ENCODE measurements around the gene DPYSL3.

Gene DPYSL3

DNA sequence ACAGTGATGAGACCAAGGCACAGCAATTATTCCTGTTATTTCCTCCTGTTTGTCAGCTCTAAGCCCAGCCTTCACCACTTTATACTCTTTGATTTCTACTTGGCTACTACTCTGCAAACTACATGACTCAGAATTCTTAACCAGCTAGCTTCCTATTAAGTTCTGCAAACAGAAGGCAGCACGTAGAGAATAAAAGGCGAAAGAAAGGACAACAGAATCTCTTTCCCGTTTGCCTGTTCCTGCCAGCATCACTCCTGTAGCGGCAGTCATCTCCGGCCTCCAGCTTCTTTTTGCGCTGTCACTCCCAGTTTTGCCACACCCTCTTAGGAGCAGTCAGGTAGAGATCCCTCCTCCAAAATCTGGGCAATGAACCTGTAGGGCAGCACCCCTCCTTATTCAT is 29.9 kb downstream of the DPYSL3 start:
- Histone ChIP-seq H3K36me3 (replicated peaks; ENCODE audit: insufficient read depth, low read length) (no peaks in the 10 kb centered on the region), H3K4me3 (ENCODE audit: low read length) (no peak overlapping the region), H3K27ac (ENCODE audit: low read length) (no peak overlapping the region), H3K27me3 (replicated peaks; ENCODE audit: insufficient read depth, low read length) (no peaks in the 10 kb centered on the region), H3K4me2 (ENCODE audit: low read depth, low read length) (no peak overlapping the region), H3K9me2 (replicated peaks; ENCODE audit: insufficient read depth, low read length) (no peaks in the 10 kb centered on the region), H3K4me1 (ENCODE audit: low read length) (peaks cover 10% of the 10 kb centered on the region; the same call in 1 of the 2 replicates), H2AFZ (ENCODE audit: low read length) (no peak overlapping the region), H4K20me1 (ENCODE audit: insufficient read depth, low read length) (no peaks in the 10 kb centered on the region), H3K9me3 (replicated peaks; ENCODE audit: insufficient read depth, low read length) (no peaks in the 10 kb centered on the region), H3F3A (ENCODE audit: insufficient read depth, low read length) (no peaks in the 10 kb centered on the region), H3K79me2 (ENCODE audit: low read length) (no peaks in the 10 kb centered on the region), H3K9ac (ENCODE audit: low read length) (no peak overlapping the region)
- no peak for DNase-seq
- no peak for TF ChIP-seq CTCF (IDR thresholded peaks at IDR 0.05; ENCODE audit: low read length)
- TF ChIP-seq EZH2 (optimal IDR thresholded peaks at IDR 0.05; ENCODE audit: low read depth, low read length), result no peak
- no peak for TF ChIP-seq EZH2phosphoT487 (IDR thresholded peaks at IDR 0.05; ENCODE audit: low read length)

DNA sequence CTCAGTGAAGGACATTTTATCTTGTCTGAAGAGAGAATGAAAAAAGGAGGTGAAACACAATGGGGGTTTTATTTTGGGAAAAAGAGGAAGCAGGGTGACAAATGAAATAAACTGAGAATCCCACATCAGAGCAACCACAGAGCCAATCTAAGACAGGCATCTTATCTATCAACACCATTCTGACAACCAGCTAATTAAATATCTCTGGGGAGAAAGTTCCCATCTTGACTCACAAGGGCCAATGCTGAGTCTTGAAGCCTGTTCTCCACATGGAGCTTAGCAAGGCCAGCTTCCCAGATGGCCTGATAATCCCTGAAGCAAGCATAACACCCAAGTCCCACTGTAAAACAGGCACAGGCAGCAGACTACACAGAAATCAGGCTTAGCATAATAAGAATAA is 30.4 kb downstream of the DPYSL3 start:
- Histone ChIP-seq H3F3A (ENCODE audit: insufficient read depth, low read length) (no peaks in the 10 kb centered on the region), H3K79me2 (ENCODE audit: low read length) (no peaks in the 10 kb centered on the region), H3K36me3 (replicated peaks; ENCODE audit: insufficient read depth, low read length) (no peaks in the 10 kb centered on the region), H3K4me1 (ENCODE audit: low read length) (peaks cover 10% of the 10 kb centered on the region; the same call in 1 of the 2 replicates), H3K9me3 (replicated peaks; ENCODE audit: insufficient read depth, low read length) (no peaks in the 10 kb centered on the region), H3K27ac (ENCODE audit: low read length) (no peak overlapping the region), H4K20me1 (ENCODE audit: insufficient read depth, low read length) (no peaks in the 10 kb centered on the region), H3K4me2 (ENCODE audit: low read depth, low read length) (peak overlapping the region; percentile 8; the same call in 1 of the 2 replicates), H3K27me3 (replicated peaks; ENCODE audit: insufficient read depth, low read length) (no peaks in the 10 kb centered on the region), H3K4me3 (ENCODE audit: low read length) (no peak overlapping the region), H3K9me2 (replicated peaks; ENCODE audit: insufficient read depth, low read length) (no peaks in the 10 kb centered on the region), H2AFZ (ENCODE audit: low read length) (no peak overlapping the region), H3K9ac (ENCODE audit: low read length) (no peak overlapping the region)
- DNase-seq, result no peak
- TF ChIP-seq EZH2phosphoT487 (IDR thresholded peaks at IDR 0.05; ENCODE audit: low read length) (no peak), CTCF (IDR thresholded peaks at IDR 0.05; ENCODE audit: low read length) (no peak), EZH2 (optimal IDR thresholded peaks at IDR 0.05; ENCODE audit: low read depth, low read length) (no peak)

DNA sequence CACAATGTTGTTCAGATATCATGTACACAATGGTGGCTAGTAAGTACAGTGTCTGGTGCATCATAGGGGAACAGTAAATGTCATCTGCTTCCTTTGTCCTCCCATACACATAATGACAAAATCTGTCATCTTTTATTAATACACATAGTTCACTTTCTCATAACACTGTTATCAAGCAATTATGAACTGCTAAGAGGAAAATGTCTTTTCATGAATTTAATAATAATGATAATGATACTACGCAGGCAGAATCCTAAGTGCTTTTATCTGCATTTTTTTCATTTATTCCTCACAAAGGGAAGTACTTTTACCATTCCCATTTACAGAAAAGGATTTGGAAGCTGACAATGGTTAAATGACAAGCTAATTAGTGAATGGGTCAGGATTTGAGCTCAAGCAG is 35.7 kb downstream of the DPYSL3 start:
- H3K4me1 ChIP-seq (ENCODE audit: low read length), result peaks cover 2% of the 10 kb centered on the region; the same call in 1 of the 2 replicates
- no peak overlapping the region for H2AFZ ChIP-seq (ENCODE audit: low read length)
- DNase-seq, result no peak
- H3F3A ChIP-seq (ENCODE audit: insufficient read depth, low read length), result no peaks in the 10 kb centered on the region
- no peak overlapping the region for H3K9ac ChIP-seq (ENCODE audit: low read length)
- H3K9me2 ChIP-seq (replicated peaks; ENCODE audit: insufficient read depth, low read length), result no peaks in the 10 kb centered on the region
- H3K79me2 ChIP-seq (ENCODE audit: low read length), result no peaks in the 10 kb centered on the region
- H3K4me3 ChIP-seq (ENCODE audit: low read length), result no peak overlapping the region
- H3K4me2 ChIP-seq (ENCODE audit: low read depth, low read length), result no peak overlapping the region
- no peaks in the 10 kb centered on the region for H3K9me3 ChIP-seq (replicated peaks; ENCODE audit: insufficient read depth, low read length)
- H3K36me3 ChIP-seq (replicated peaks; ENCODE audit: insufficient read depth, low read length), result no peaks in the 10 kb centered on the region
- TF ChIP-seq EZH2 (optimal IDR thresholded peaks at IDR 0.05; ENCODE audit: low read depth, low read length), result no peak
- no peak for TF ChIP-seq EZH2phosphoT487 (IDR thresholded peaks at IDR 0.05; ENCODE audit: low read length)
- no peak for TF ChIP-seq CTCF (IDR thresholded peaks at IDR 0.05; ENCODE audit: low read length)
- no peaks in the 10 kb centered on the region for H3K27me3 ChIP-seq (replicated peaks; ENCODE audit: insufficient read depth, low read length)
- no peaks in the 10 kb centered on the region for H4K20me1 ChIP-seq (ENCODE audit: insufficient read depth, low read length)
- H3K27ac ChIP-seq (ENCODE audit: low read length), result no peak overlapping the region
